HepG2 (cell line): Measurements from ENCODE around the gene SECTM1. TPM values are rescaled to one million over a fixed set of nuclear protein-coding genes. Genes with fewer than 3 reads are reported as not detected.

Experiments
- BCL6 ChIP-seq: IDR thresholded peaks from 2 replicates; pipeline ENCODE4 v1.6.1; 2016; ENCODE audit warnings: missing genetic modification reagents, missing compliant biosample characterization
- BORCS8-MEF2B ChIP-seq: sonication (generic); formaldehyde crosslinking; IDR thresholded peaks from 2 replicates; pipeline ENCODE4 v1.8.0; 2022; ENCODE audit warnings: mild to moderate bottlenecking, missing genetic modification reagents
- CEBPZ ChIP-seq: IDR thresholded peaks from 2 replicates; pipeline ENCODE4 v1.6.1; 2012; ENCODE audit warnings: low read length, improper control_type of control experiment
- DDIT3 ChIP-seq: sonication (generic); formaldehyde crosslinking; IDR thresholded peaks from 2 replicates; pipeline ENCODE4 v1.4.0; 2020; ENCODE audit warnings: mild to moderate bottlenecking, missing genetic modification reagents
- ETV5 ChIP-seq: IDR thresholded peaks from 2 replicates; pipeline ENCODE4 v1.6.1; 2018; ENCODE audit warnings: missing biosample characterization, missing genetic modification reagents, inconsistent platforms, borderline replicate concordance
- GABPB1 ChIP-seq: IDR thresholded peaks from 2 replicates; pipeline ENCODE4 v1.6.1; 2016; ENCODE audit warnings: mild to moderate bottlenecking, missing genetic modification reagents, moderate library complexity, missing compliant biosample characterization
- GATA4 ChIP-seq: sonication (generic); IDR thresholded peaks from 2 replicates; pipeline ENCODE4 v1.6.1; 2016; ENCODE audit warnings: antibody characterized with exemption, low read depth, borderline replicate concordance
- HMG20A ChIP-seq: IDR thresholded peaks from 2 replicates; pipeline ENCODE4 v1.6.1; 2016; ENCODE audit warnings: borderline replicate concordance
- HNF4G ChIP-seq, 2 experiments: sonication (generic) in 1 of 2; formaldehyde crosslinking in 1 of 2; IDR thresholded peaks; 2 replicates each; pipeline versions ENCODE4 v1.4.0 to v1.6.1; 2011 to 2020; ENCODE audit warnings: borderline replicate concordance in 2 of 2, low read depth in 2 of 2, mild to moderate bottlenecking in 2 of 2, low read length in 1 of 2, missing genetic modification reagents in 1 of 2, moderate library complexity in 1 of 2
- KAT8 ChIP-seq: IDR thresholded peaks from 2 replicates; pipeline ENCODE4 v1.6.1; 2016; ENCODE audit warnings: missing genetic modification reagents, missing compliant biosample characterization
- KMT2A ChIP-seq: sonication (generic); formaldehyde crosslinking; IDR thresholded peaks from 2 replicates; pipeline ENCODE4 v1.4.0; 2020; ENCODE audit warnings: missing genetic modification reagents
- MED1 ChIP-seq: sonication (generic); formaldehyde crosslinking; IDR thresholded peaks from 2 replicates; pipeline ENCODE4 v1.4.0; 2020; ENCODE audit warnings: missing genetic modification reagents
- NCOA2 ChIP-seq: sonication (generic); formaldehyde crosslinking; IDR thresholded peaks from 2 replicates; pipeline ENCODE4 v1.8.0; 2022; ENCODE audit warnings: inconsistent platforms
- PTBP1 ChIP-seq: fragments of 200-400 bp; formaldehyde crosslinking; IDR thresholded peaks from 2 replicates; pipeline ENCODE4 v1.6.1; 2018; ENCODE audit warnings: low read length, low read depth; ENCODE audit not compliant: poor library complexity, severe bottlenecking
- RARA ChIP-seq: IDR thresholded peaks from 2 replicates; pipeline ENCODE4 v1.6.1; 2016; ENCODE audit warnings: missing genetic modification reagents, missing compliant biosample characterization
- RBM39 ChIP-seq: fragments of 200-400 bp; formaldehyde crosslinking; IDR thresholded peaks from one replicate; pipeline ENCODE4 v1.6.1; 2018; ENCODE audit warnings: antibody characterized with exemption, mild to moderate bottlenecking, low read depth, low read length; ENCODE audit not compliant: poor library complexity, severe bottlenecking
- TBX2 ChIP-seq: sonication (generic); formaldehyde crosslinking; IDR thresholded peaks from 2 replicates; pipeline ENCODE4 v1.5.0; 2020; ENCODE audit warnings: missing genetic modification reagents, mild to moderate bottlenecking, borderline replicate concordance
- YEATS2 ChIP-seq: sonication (generic); formaldehyde crosslinking; IDR thresholded peaks from 2 replicates; pipeline ENCODE4 v1.4.0; 2020; ENCODE audit warnings: missing genetic modification reagents, borderline replicate concordance
- ZNF577 ChIP-seq: sonication (generic); formaldehyde crosslinking; IDR thresholded peaks from 2 replicates; pipeline ENCODE4 v1.4.0; 2020; ENCODE audit warnings: mild to moderate bottlenecking, low read depth, missing genetic modification reagents, borderline replicate concordance
- ZNF709 ChIP-seq: sonication (generic); formaldehyde crosslinking; IDR thresholded peaks from 2 replicates; pipeline ENCODE4 v1.5.0; 2020; ENCODE audit warnings: mild to moderate bottlenecking, missing genetic modification reagents
- ZSCAN9 ChIP-seq: IDR thresholded peaks from 2 replicates; pipeline ENCODE4 v1.6.1; 2016; ENCODE audit warnings: borderline replicate concordance
- polyA plus RNA-seq, 8 experiments: library from polyadenylated mRNA; depleted of rRNA in 3 of 8; stranded (reverse) in 7 of 8; unstranded in 1 of 8; fragments of >200 nt; fragmentation: Illumina TruSeq in 4 of 8; extraction: Trizol in 4 of 8; gene quantifications; 2 replicates each; pipeline versions ENCODE4 v1.2.1 to v1.2.3, GENCODE V29; 2011 to 2016; ENCODE audit warnings: low read depth in 4 of 8, missing spikeins in 1 of 8, mixed read lengths in 1 of 8; ENCODE audit not compliant: insufficient read depth in 1 of 8
- total RNA-seq, 5 experiments: library from RNA; depleted of rRNA; stranded (reverse); fragments of >200 nt; fragmentation: Illumina TruSeq; extraction: Trizol; gene quantifications; 2 replicates each; pipeline ENCODE4 v1.2.3, GENCODE V29; 2016; ENCODE audit warnings: low read depth in 1 of 5

The SECTM1 gene
- total and polyA plus RNA-seq, 2 of the 13 experiments (the other 11 are each of a cell fraction or from before 2014, with no cell fraction given), result 3.5 to 5.3 TPM

- no peak for TF ChIP-seq GATA4
- peak; percentile 47; the same call in 1 of the 2 replicates for TF ChIP-seq HMG20A (CRISPR knock-in tag)
- TF ChIP-seq PTBP1, result peak; percentile 68
- peak; percentile 79; the same call in 1 of the 2 replicates for TF ChIP-seq ETV5 (CRISPR knock-in tag)
- TF ChIP-seq ZSCAN9 (CRISPR knock-in tag), result peak; percentile 72
- TF ChIP-seq KMT2A (CRISPR knock-in tag), result peak; percentile 47; the same call in 1 of the 2 replicates
- TF ChIP-seq KAT8, result peak; percentile 84
- TF ChIP-seq CEBPZ, result no peak
- peak; percentile 24; the same call in 1 of the 2 replicates for TF ChIP-seq BCL6 (CRISPR knock-in tag)
- TF ChIP-seq RBM39, result peak; percentile 61
- TF ChIP-seq ZNF709 (CRISPR knock-in tag), result 0 out of 2 replicates have a peak, but pooled peaks have one; percentile 67
- peak; percentile 58; the same call in 1 of the 2 replicates for TF ChIP-seq YEATS2 (CRISPR knock-in tag)
- peak; percentile 75 for TF ChIP-seq HNF4G (IDR thresholded peaks at IDR 0.05; ENCODE audit: borderline replicate concordance, low read depth, low read length)
- peak; percentile 88 for TF ChIP-seq HNF4G (CRISPR knock-in tag; IDR thresholded peaks at IDR 0.05; ENCODE audit: borderline replicate concordance, low read depth)
- peak; percentile 18; the same call in 1 of the 2 replicates for TF ChIP-seq TBX2
- peak; percentile 49; the same call in 1 of the 2 replicates for TF ChIP-seq NCOA2 (CRISPR knock-in tag)
- peak; percentile 85 for TF ChIP-seq RARA (CRISPR knock-in tag)
- no peak for TF ChIP-seq ZNF577
- no peak for TF ChIP-seq DDIT3 (CRISPR knock-in tag)
- TF ChIP-seq GABPB1 (CRISPR knock-in tag), result peak; percentile 53
- peak; percentile 21; the same call in 1 of the 2 replicates for TF ChIP-seq BORCS8-MEF2B (CRISPR knock-in tag)
- peak; percentile 89 for TF ChIP-seq MED1 (CRISPR knock-in tag)
Observed at GRCh38 chr17:82302991-82303943, 30.3 kb downstream of the SECTM1 start (continued).
